GM18526 (cell line): Measurements from ENCODE around the gene ANP32A.

Source experiments
- POLR2A ChIP-seq: IDR thresholded peaks from 3 replicates; pipeline ENCODE4 v1.6.1; 2011; ENCODE audit not compliant: insufficient read length; ENCODE audit errors: extremely low read depth

Gene ANP32A

GRCh38 chr15:68808091-68808490, 12.6 kb downstream of the ANP32A start:
- TF ChIP-seq POLR2A, result no peak

- no peak for TF ChIP-seq POLR2A
Measured at GRCh38 chr15:68807249-68807648, 13.4 kb downstream of the ANP32A start.

- TF ChIP-seq POLR2A, result no peak
Measured at GRCh38 chr15:68806220-68807060, 14.3 kb downstream of the ANP32A start.

- no peak for TF ChIP-seq POLR2A
Measured at GRCh38 chr15:68802373-68802772, 18.3 kb downstream of the ANP32A start.

GRCh38 chr15:68801572-68802148, 19.0 kb downstream of the ANP32A start:
- TF ChIP-seq POLR2A, result no peak

GRCh38 chr15:68800875-68801274, 19.8 kb downstream of the ANP32A start:
- TF ChIP-seq POLR2A, result no peak

- no peak for TF ChIP-seq POLR2A
Measured at GRCh38 chr15:68798346-68799094, 22.2 kb downstream of the ANP32A start.

GRCh38 chr15:68797599-68798345, 22.9 kb downstream of the ANP32A start:
- no peak for TF ChIP-seq POLR2A

GRCh38 chr15:68797191-68797590, 23.5 kb downstream of the ANP32A start:
- TF ChIP-seq POLR2A, result no peak

- no peak for TF ChIP-seq POLR2A
Measured at GRCh38 chr15:68796576-68796975, 24.1 kb downstream of the ANP32A start.

- no peak for TF ChIP-seq POLR2A
Measured at GRCh38 chr15:68795298-68795848, 25.3 kb downstream of the ANP32A start.

- TF ChIP-seq POLR2A, result no peak
Measured at GRCh38 chr15:68794863-68795262, 25.8 kb downstream of the ANP32A start.

GRCh38 chr15:68794307-68794706, 26.4 kb downstream of the ANP32A start:
- no peak for TF ChIP-seq POLR2A

- TF ChIP-seq POLR2A, result no peak
Measured at GRCh38 chr15:68793776-68794175, 26.9 kb downstream of the ANP32A start.
